Astrocyte (in vitro differentiated cells and primary cell): ENCODE results near the gene PECR. TPM values are rescaled to one million over a fixed set of nuclear protein-coding genes. Genes with fewer than 3 reads are reported as not detected.
A peak's percentile ranks its signal among the peaks of the same experiment; 100 is the strongest.

Source experiments
- DNase-seq: peaks from one replicate; pipeline ENCODE4 v3.0.0-alpha.2; 2010; ENCODE audit warnings: low read depth
- FAIRE-seq: peaks from 2 replicates; lab custom pipeline; 2011; peaks lifted over from hg19 to GRCh38; lab: Jason Lieb, UNC
- H2AFZ ChIP-seq: 2 replicates; pipeline ENCODE4 v1.6.0; 2012; ENCODE audit warnings: low read depth, low read length, inconsistent platforms
- H3K27ac ChIP-seq: 2 replicates; pipeline ENCODE4 v1.5.1; 2011; ENCODE audit warnings: low read depth, low read length, inconsistent platforms
- H3K27me3 ChIP-seq: 2 replicates; pipeline ENCODE4 v1.6.0; 2011; ENCODE audit warnings: low read length, inconsistent platforms; ENCODE audit not compliant: insufficient read depth
- H3K36me3 ChIP-seq: 2 replicates; pipeline ENCODE4 v1.5.1; 2011; ENCODE audit warnings: low read length, inconsistent platforms; ENCODE audit not compliant: insufficient read depth
- H3K4me1 ChIP-seq: 2 replicates; pipeline ENCODE4 v1.5.1; 2011; ENCODE audit warnings: low read length, inconsistent platforms; ENCODE audit not compliant: insufficient read depth
- H3K4me2 ChIP-seq: 2 replicates; pipeline ENCODE4 v1.6.0; 2012; ENCODE audit warnings: low read length, inconsistent platforms
- H3K4me3 ChIP-seq: 2 replicates; pipeline ENCODE4 v1.5.1; 2011; ENCODE audit warnings: low read depth, mild to moderate bottlenecking, low read length, inconsistent platforms; ENCODE audit not compliant: insufficient read depth
- H3K79me2 ChIP-seq: 2 replicates; pipeline ENCODE4 v1.6.0; 2012; ENCODE audit warnings: mild to moderate bottlenecking, low read length, inconsistent platforms; ENCODE audit not compliant: insufficient read depth
- H3K9ac ChIP-seq: 2 replicates; pipeline ENCODE4 v1.6.0; 2012; ENCODE audit warnings: mild to moderate bottlenecking, low read length, inconsistent platforms
- H3K9me3 ChIP-seq: 2 replicates; pipeline ENCODE4 v1.5.1; 2012; ENCODE audit warnings: low read depth, mild to moderate bottlenecking, low read length, inconsistent platforms; ENCODE audit not compliant: insufficient read depth
- H4K20me1 ChIP-seq: 2 replicates; pipeline ENCODE4 v1.6.0; 2012; ENCODE audit warnings: low read length, inconsistent platforms; ENCODE audit not compliant: insufficient read depth
- H3K27ac Mint-ChIP-seq: one replicate; pipeline ENCODE4 v1.8.0; 2021; ENCODE audit warnings: mild to moderate bottlenecking, mixed read lengths; ENCODE audit not compliant: unreplicated experiment
- H3K27me3 Mint-ChIP-seq: one replicate; pipeline ENCODE4 v1.8.0; 2021; ENCODE audit warnings: low read depth, mixed read lengths; ENCODE audit not compliant: unreplicated experiment
- H3K36me3 Mint-ChIP-seq: one replicate; pipeline ENCODE4 v1.8.0; 2021; ENCODE audit warnings: low read depth, mixed read lengths; ENCODE audit not compliant: unreplicated experiment
- H3K4me1 Mint-ChIP-seq: one replicate; pipeline ENCODE4 v1.8.0; 2021; ENCODE audit warnings: low read depth, mixed read lengths; ENCODE audit not compliant: unreplicated experiment
- H3K4me3 Mint-ChIP-seq: one replicate; pipeline ENCODE4 v1.8.0; 2021; ENCODE audit warnings: mild to moderate bottlenecking, moderate library complexity, mixed read lengths; ENCODE audit not compliant: unreplicated experiment
- H3K9me3 Mint-ChIP-seq: one replicate; pipeline ENCODE4 v1.8.0; 2021; ENCODE audit warnings: mild to moderate bottlenecking, mixed read lengths; ENCODE audit not compliant: unreplicated experiment
- EZH2 ChIP-seq: IDR thresholded peaks from 2 replicates; pipeline ENCODE4 v1.6.1; 2012; ENCODE audit warnings: mild to moderate bottlenecking, low read length, inconsistent platforms; ENCODE audit not compliant: insufficient read depth
- total RNA-seq: library from RNA; stranded (reverse); gene quantifications from 2 replicates; pipeline ENCODE4 v1.2.1, GENCODE V29; 2021
- TF ChIP-seq, protein P1 (sequence below): IDR thresholded peaks from 2 replicates; pipeline ENCODE4 v1.5.1; 2011; ENCODE audit warnings: low read depth, mild to moderate bottlenecking, inconsistent platforms, low read length, moderate library complexity; ENCODE audit not compliant: insufficient read depth

PECR gene
- total RNA-seq, 1 donor from 2014 or later: 17.0 TPM

GRCh38 chr2:216006164-216006663 is 75.4 kb downstream of the PECR start:
- H2AFZ ChIP-seq: no peak overlapping the region
- peak overlapping the region; percentile 27 for H3K4me3 Mint-ChIP-seq
- no peak overlapping the region for H3K4me3 ChIP-seq
- no peak overlapping the region for H3K9ac ChIP-seq
- H3K4me1 ChIP-seq: peaks cover 6% of the 10 kb centered on the region
- peaks cover 4% of the 10 kb centered on the region for H4K20me1 ChIP-seq
- H3K4me1 Mint-ChIP-seq: peaks cover 25% of the 10 kb centered on the region
- peak overlapping the region; percentile 18 for H3K27ac Mint-ChIP-seq
- no peaks in the 10 kb centered on the region for H3K27me3 Mint-ChIP-seq
- H3K27ac ChIP-seq: no peak overlapping the region
- H3K9me3 ChIP-seq: no peaks in the 10 kb centered on the region
- peaks cover 1% of the 10 kb centered on the region for H3K36me3 Mint-ChIP-seq
- FAIRE-seq (no peak), DNase-seq (peak; percentile 49)
- H3K4me2 ChIP-seq: peak overlapping the region; percentile 32
- H3K27me3 ChIP-seq: no peaks in the 10 kb centered on the region
- TF ChIP-seq EZH2: no peak
- TF ChIP-seq, protein P1, sequence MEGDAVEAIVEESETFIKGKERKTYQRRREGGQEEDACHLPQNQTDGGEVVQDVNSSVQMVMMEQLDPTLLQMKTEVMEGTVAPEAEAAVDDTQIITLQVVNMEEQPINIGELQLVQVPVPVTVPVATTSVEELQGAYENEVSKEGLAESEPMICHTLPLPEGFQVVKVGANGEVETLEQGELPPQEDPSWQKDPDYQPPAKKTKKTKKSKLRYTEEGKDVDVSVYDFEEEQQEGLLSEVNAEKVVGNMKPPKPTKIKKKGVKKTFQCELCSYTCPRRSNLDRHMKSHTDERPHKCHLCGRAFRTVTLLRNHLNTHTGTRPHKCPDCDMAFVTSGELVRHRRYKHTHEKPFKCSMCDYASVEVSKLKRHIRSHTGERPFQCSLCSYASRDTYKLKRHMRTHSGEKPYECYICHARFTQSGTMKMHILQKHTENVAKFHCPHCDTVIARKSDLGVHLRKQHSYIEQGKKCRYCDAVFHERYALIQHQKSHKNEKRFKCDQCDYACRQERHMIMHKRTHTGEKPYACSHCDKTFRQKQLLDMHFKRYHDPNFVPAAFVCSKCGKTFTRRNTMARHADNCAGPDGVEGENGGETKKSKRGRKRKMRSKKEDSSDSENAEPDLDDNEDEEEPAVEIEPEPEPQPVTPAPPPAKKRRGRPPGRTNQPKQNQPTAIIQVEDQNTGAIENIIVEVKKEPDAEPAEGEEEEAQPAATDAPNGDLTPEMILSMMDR: no peak
- H3K79me2 ChIP-seq: no peaks in the 10 kb centered on the region
- H3K36me3 ChIP-seq: no peaks in the 10 kb centered on the region
- no peaks in the 10 kb centered on the region for H3K9me3 Mint-ChIP-seq

- Mint-ChIP-seq H3K27ac (no peak overlapping the region), H3K27me3 (no peaks in the 10 kb centered on the region), H3K4me3 (no peak overlapping the region), H3K9me3 (no peaks in the 10 kb centered on the region), H3K36me3 (no peaks in the 10 kb centered on the region), H3K4me1 (peaks cover 25% of the 10 kb centered on the region)
- no peaks in the 10 kb centered on the region for H3K9me3 ChIP-seq
- no peak for DNase-seq
- FAIRE-seq: no peak
- H3K4me1 ChIP-seq: peaks cover 6% of the 10 kb centered on the region
- H2AFZ ChIP-seq: no peak overlapping the region
- no peak overlapping the region for H3K4me2 ChIP-seq
- H4K20me1 ChIP-seq: peaks cover 4% of the 10 kb centered on the region
- no peak overlapping the region for H3K27ac ChIP-seq
- H3K79me2 ChIP-seq: no peaks in the 10 kb centered on the region
- no peak overlapping the region for H3K4me3 ChIP-seq
- no peaks in the 10 kb centered on the region for H3K36me3 ChIP-seq
- H3K9ac ChIP-seq: no peak overlapping the region
- no peaks in the 10 kb centered on the region for H3K27me3 ChIP-seq
- TF ChIP-seq, protein P1: no peak
- TF ChIP-seq EZH2: no peak
Measured at GRCh38 chr2:216004697-216005283, 76.8 kb downstream of the PECR start.
